IMR-90 (cell line): Measurements from ENCODE around the gene LIPM. TPM values are rescaled to one million over a fixed set of nuclear protein-coding genes. Genes with fewer than 3 reads are reported as not detected.

ENCODE experiments used
- ATAC-seq: fragments of 200-7000 bp; cut with Tn5 transposase; 2 replicates; pipeline ENCODE4 v1.9.1; 2020; ENCODE audit warnings: low read depth, mild to moderate bottlenecking, moderate library complexity
- BruUV-seq: library from RNA; stranded (reverse); fragments of 400-500 nt; replicated peaks from 2 replicates; lab custom pipeline; 2021; lab: Mats Ljungman, UMichigan
- CTCF ChIA-PET: fragments of 300-600 bp; formaldehyde crosslinking; extraction: SDS; loops from one replicate; lab custom pipeline; 2021; ENCODE audit warnings: antibody characterized with exemption; lab: Yijun Ruan, JAX
- POLR2A ChIA-PET: fragments of 300-600 bp; sonication (Branson Sonifier 250); formaldehyde crosslinking; loops from one replicate; lab custom pipeline; 2022; ENCODE audit warnings: antibody characterized with exemption; ENCODE audit not compliant: unreplicated experiment; lab: Charles Lee
- DNase-seq: peaks from one replicate; pipeline ENCODE4 v3.0.0; 2013
- H2AFZ ChIP-seq: replicated peaks from 2 replicates; pipeline ENCODE3; 2013; ENCODE audit warnings: low read length, mild to moderate bottlenecking; ENCODE audit not compliant: poor library complexity
- H2AK5ac ChIP-seq: 2 replicates; pipeline ENCODE4 v1.6.1; 2013; ENCODE audit warnings: low read depth, low read length, inconsistent platforms
- H2AK9ac ChIP-seq: replicated peaks from 2 replicates; pipeline ENCODE3; 2013; ENCODE audit warnings: mild to moderate bottlenecking, low read depth, low read length, moderate library complexity; ENCODE audit not compliant: poor library complexity
- H2BK120ac ChIP-seq: 2 replicates; pipeline ENCODE4 v1.6.1; 2013; ENCODE audit warnings: low read depth, low read length, inconsistent platforms
- H2BK15ac ChIP-seq: 3 replicates; pipeline ENCODE4 v1.6.1; 2013; ENCODE audit warnings: low read depth, low read length, inconsistent platforms
- H2BK20ac ChIP-seq: 2 replicates; pipeline ENCODE4 v1.6.1; 2013; ENCODE audit warnings: low read depth, mild to moderate bottlenecking, inconsistent platforms, low read length, moderate library complexity
- H2BK5ac ChIP-seq: 2 replicates; pipeline ENCODE4 v1.6.1; 2013; ENCODE audit warnings: mild to moderate bottlenecking, low read depth, low read length, inconsistent platforms; ENCODE audit not compliant: poor library complexity, severe bottlenecking
- H3K14ac ChIP-seq: replicated peaks from 2 replicates; pipeline ENCODE4 v1.6.1; 2013; ENCODE audit warnings: low read depth, low read length, inconsistent platforms
- H3K18ac ChIP-seq: 2 replicates; pipeline ENCODE4 v1.6.1; 2013; ENCODE audit warnings: low read depth, low read length, control low read depth
- H3K23ac ChIP-seq: 2 replicates; pipeline ENCODE4 v1.6.1; 2013; ENCODE audit warnings: low read depth, low read length, inconsistent platforms
- H3K27ac ChIP-seq: 2 replicates; pipeline ENCODE4 v1.5.1; 2013; ENCODE audit warnings: mild to moderate bottlenecking, control low read depth, low read length; ENCODE audit not compliant: insufficient read depth
- H3K27me3 ChIP-seq: 2 replicates; pipeline ENCODE4 v1.6.1; 2013; ENCODE audit warnings: low read length; ENCODE audit not compliant: control insufficient read depth, insufficient read depth
- H3K36me3 ChIP-seq: 2 replicates; pipeline ENCODE4 v1.6.1; 2013; ENCODE audit warnings: low read length, mixed read lengths; ENCODE audit not compliant: control insufficient read depth, insufficient read depth
- H3K4ac ChIP-seq: 2 replicates; pipeline ENCODE4 v1.6.1; 2013; ENCODE audit warnings: low read depth, low read length, inconsistent platforms
- H3K4me1 ChIP-seq: 2 replicates; pipeline ENCODE4 v1.6.1; 2013; ENCODE audit warnings: low read length, mixed read lengths; ENCODE audit not compliant: control insufficient read depth, insufficient read depth
- H3K4me2 ChIP-seq: 2 replicates; pipeline ENCODE4 v1.6.1; 2013; ENCODE audit warnings: low read depth, mild to moderate bottlenecking, control low read depth, low read length, moderate library complexity
- H3K4me3 ChIP-seq: 2 replicates; pipeline ENCODE4 v1.5.1; 2013; ENCODE audit warnings: low read depth, mild to moderate bottlenecking, control low read depth, low read length, moderate library complexity; ENCODE audit not compliant: insufficient read depth
- H3K56ac ChIP-seq: 2 replicates; pipeline ENCODE4 v1.6.1; 2013; ENCODE audit warnings: low read length, inconsistent platforms; ENCODE audit not compliant: insufficient read depth; ENCODE audit errors: extremely low read depth
- H3K79me1 ChIP-seq, 2 experiments: 2 replicates each; pipeline ENCODE4 v1.6.1; 2013; ENCODE audit warnings: low read length in 2 of 2, inconsistent platforms in 1 of 2, low read depth in 1 of 2
- H3K9ac ChIP-seq: 2 replicates; pipeline ENCODE4 v1.6.1; 2013; ENCODE audit warnings: low read depth, low read length, control low read depth
- H3K9me1 ChIP-seq: 2 replicates; pipeline ENCODE4 v1.6.1; 2013; ENCODE audit warnings: low read length, inconsistent platforms; ENCODE audit not compliant: insufficient read depth
- H3K9me3 ChIP-seq: 2 replicates; pipeline ENCODE4 v1.6.1; 2013; ENCODE audit warnings: low read length; ENCODE audit not compliant: control insufficient read depth, insufficient read depth
- H4K20me1 ChIP-seq: 2 replicates; pipeline ENCODE4 v1.6.1; 2013; ENCODE audit warnings: low read length, inconsistent platforms; ENCODE audit not compliant: insufficient read depth
- H4K5ac ChIP-seq: 2 replicates; pipeline ENCODE4 v1.6.1; 2013; ENCODE audit warnings: mild to moderate bottlenecking, low read depth, low read length, control low read depth
- H4K8ac ChIP-seq, 2 experiments: 2 replicates each; pipeline ENCODE4 v1.6.1; 2013; ENCODE audit warnings: low read depth in 2 of 2, low read length in 2 of 2, control low read depth in 1 of 2, inconsistent platforms in 1 of 2
- H4K91ac ChIP-seq: 2 replicates; pipeline ENCODE4 v1.6.1; 2013; ENCODE audit warnings: low read depth, low read length, inconsistent platforms; ENCODE audit not compliant: insufficient read depth
- RFX5 ChIP-seq: IDR thresholded peaks from 2 replicates; pipeline ENCODE4 v1.8.0; 2012; ENCODE audit warnings: low read depth, mild to moderate bottlenecking, low read length, moderate library complexity
- WGBS, 2 experiments: methylation state at CpG; one replicate each; pipeline versions ENCODE4 v1.1.5 to v1.1.7; 2013; ENCODE audit warnings: missing lambda C conversion rate in 2 of 2; ENCODE audit not compliant: insufficient read length in 1 of 2; ENCODE audit errors: extremely low coverage in 2 of 2; 5-methylcytosine and 5-hydroxymethylcytosine counted together
- dilution Hi-C: fragments of 300-500 bp; cut with HindIII; formaldehyde crosslinking; loops from one replicate; pipeline ENCODE4 v1.14.3; 2018; ENCODE audit warnings: low sequenced_read_pairs; ENCODE audit not compliant: unreplicated experiment
- in situ Hi-C: fragments of 300-500 bp; cut with MboI; formaldehyde crosslinking; loops from 3 replicates; pipeline ENCODE4 v1.14.3; 2019; ENCODE audit warnings: low sequenced_read_pairs, inconsistent platforms, mixed read lengths
- intact Hi-C: fragments of 100-400 bp; cut with micrococcal nuclease; formaldehyde crosslinking; loops from 2 replicates; pipeline ENCODE4 v1.10.0; 2022
- polyA plus RNA-seq, 3 experiments: library from polyadenylated mRNA; depleted of rRNA; stranded (reverse); fragments of >200 nt; gene quantifications; 2 replicates each; pipeline ENCODE4 v1.2.3, GENCODE V29; 2012; ENCODE audit warnings: low replicate concordance in 1 of 3
- total RNA-seq: library from RNA; depleted of rRNA; stranded (reverse); fragments of >200 nt; gene quantifications from 2 replicates; pipeline ENCODE4 v1.2.3, GENCODE V29; 2012

The LIPM gene
- total and polyA plus RNA-seq, 2 of the 4 experiments (the other 2 are of a cell fraction), result not detected

DNA sequence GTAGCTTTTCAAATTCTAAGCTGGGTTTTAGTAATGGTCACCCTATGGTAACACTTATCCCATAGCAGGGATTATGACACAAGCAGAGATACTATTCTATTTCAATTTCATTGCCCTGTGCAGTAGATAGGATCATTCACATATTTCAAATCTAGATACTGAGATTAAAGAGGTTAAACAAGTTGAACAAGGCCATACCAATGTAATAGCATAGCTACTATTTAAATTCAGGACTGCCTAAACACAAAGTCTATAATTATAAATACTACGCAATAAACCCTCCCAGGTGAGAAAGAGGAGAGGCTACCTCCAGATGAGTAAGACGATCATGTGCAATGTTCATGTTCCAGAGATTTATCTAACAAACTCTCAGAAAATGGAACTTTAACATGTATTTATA is 1.1 kb downstream of the LIPM start:
- H3K18ac ChIP-seq, result no peak overlapping the region
- ATAC-seq (no peak), DNase-seq (no peak)
- H3K27me3 ChIP-seq, result peaks cover 5% of the 10 kb centered on the region
- H3K4ac ChIP-seq, result no peak overlapping the region
- H3K27ac ChIP-seq, result no peak overlapping the region
- no peaks in the 10 kb centered on the region for H3K9me3 ChIP-seq
- H3K9ac ChIP-seq, result no peak overlapping the region
- H3K4me3 ChIP-seq, result no peak overlapping the region
- H3K79me1 ChIP-seq, result no peaks in the 10 kb centered on the region
- POLR2A ChIA-PET, result no interaction called here
- H2AK9ac ChIP-seq, result no peak overlapping the region
- CTCF ChIA-PET, result no interaction called here
- H3K4me2 ChIP-seq, result no peak overlapping the region
- H4K5ac ChIP-seq, result no peak overlapping the region
- no peak overlapping the region for H2AK5ac ChIP-seq
- no peak overlapping the region for H4K91ac ChIP-seq
- no peak overlapping the region for H2BK120ac ChIP-seq
- no peak overlapping the region for H2BK5ac ChIP-seq
- in situ Hi-C loops, result no loop called here
- no peak for TF ChIP-seq RFX5
- H2BK15ac ChIP-seq, result no peak overlapping the region
- H3K4me1 ChIP-seq, result 0 out of 2 replicates have a peak, but pooled peaks cover 2% of the 10 kb centered on the region
- H3K14ac ChIP-seq, result no peak overlapping the region
- no peaks in the 10 kb centered on the region for H3K9me1 ChIP-seq
- H4K20me1 ChIP-seq, result no peaks in the 10 kb centered on the region
- no peak overlapping the region for H4K8ac ChIP-seq
- dilution Hi-C loops, result no loop called here
- no TSS peak for BruUV-seq
- no peak overlapping the region for H2AFZ ChIP-seq
- H2BK20ac ChIP-seq, result no peak overlapping the region
- no peak overlapping the region for H3K56ac ChIP-seq
- H3K36me3 ChIP-seq, result no peaks in the 10 kb centered on the region
- intact Hi-C loops, result no loop called here
- no CpG with 5 or more reads among the region's 2 CpGs for WGBS, 2 experiments
- no peak overlapping the region for H3K23ac ChIP-seq
